ENCODE results near the gene NAE1.

NAE1 gene

GRCh38 chr16:66849549-66849948 lies 18.8 kb upstream of the NAE1 start:
- DNase-seq (ENCODE audit: low read depth) = no peak

GRCh38 chr16:66849021-66849420 lies 18.2 kb upstream of the NAE1 start:
- no peak for DNase-seq (ENCODE audit: low read depth)

GRCh38 chr16:66848172-66848571 lies 17.4 kb upstream of the NAE1 start:
- no peak for DNase-seq (ENCODE audit: low read depth)

- no peak for DNase-seq (ENCODE audit: low read depth)
These were observed 16.8 kb upstream of the NAE1 start for GRCh38 chr16:66847533-66848067.

GRCh38 chr16:66846831-66847230 lies 16.1 kb upstream of the NAE1 start:
- DNase-seq (ENCODE audit: low read depth) = no peak

GRCh38 chr16:66846266-66846665 lies 15.5 kb upstream of the NAE1 start:
- no peak for DNase-seq (ENCODE audit: low read depth)

GRCh38 chr16:66845791-66846221 lies 15.0 kb upstream of the NAE1 start:
- no peak for DNase-seq (ENCODE audit: low read depth)

GRCh38 chr16:66845080-66845410 lies 14.3 kb upstream of the NAE1 start:
- no peak for DNase-seq (ENCODE audit: low read depth)

GRCh38 chr16:66844342-66845079 lies 13.7 kb upstream of the NAE1 start, which contains the start of gene CA7:
Gene CA7, plus strand, starts transcription at chr16:66844414. Its CDS starts 74 bp downstream, at chr16:66844488.
- no peak for DNase-seq (ENCODE audit: low read depth)

- DNase-seq (ENCODE audit: low read depth) = no peak
These were observed 13.2 kb upstream of the NAE1 start for GRCh38 chr16:66844009-66844341.

GRCh38 chr16:66843191-66843590 lies 12.4 kb upstream of the NAE1 start:
- DNase-seq (ENCODE audit: low read depth) = no peak

- DNase-seq (ENCODE audit: low read depth) = no peak
These were observed 12.0 kb upstream of the NAE1 start for GRCh38 chr16:66842765-66843164.

- no peak for DNase-seq (ENCODE audit: low read depth)
These were observed 10.6 kb upstream of the NAE1 start for GRCh38 chr16:66841366-66841765.

GRCh38 chr16:66840883-66841282 lies 10.1 kb upstream of the NAE1 start:
- no peak for DNase-seq (ENCODE audit: low read depth)

GRCh38 chr16:66834746-66835145 lies 4.0 kb upstream of the NAE1 start:
- no peak for DNase-seq (ENCODE audit: low read depth)

GRCh38 chr16:66832661-66833305 lies 2.0 kb upstream of the NAE1 start:
- DNase-seq (ENCODE audit: low read depth) = no peak

- DNase-seq (ENCODE audit: low read depth) = no peak
These were observed 1.4 kb upstream of the NAE1 start for GRCh38 chr16:66832190-66832589.

- DNase-seq (ENCODE audit: low read depth) = no peak
These were observed 6.8 kb downstream of the NAE1 start for GRCh38 chr16:66824006-66824405.

GRCh38 chr16:66814734-66815133 lies 16.0 kb downstream of the NAE1 start:
- no peak for DNase-seq (ENCODE audit: low read depth)

- DNase-seq (ENCODE audit: low read depth) = no peak
These were observed 19.7 kb downstream of the NAE1 start for GRCh38 chr16:66811043-66811442.

GRCh38 chr16:66810391-66810790 lies 20.4 kb downstream of the NAE1 start:
- no peak for DNase-seq (ENCODE audit: low read depth)

- DNase-seq (ENCODE audit: low read depth) = no peak
These were observed 21.0 kb downstream of the NAE1 start for GRCh38 chr16:66809765-66810164.

- no peak for DNase-seq (ENCODE audit: low read depth)
These were observed 28.6 kb downstream of the NAE1 start for GRCh38 chr16:66802159-66802558.

All from stimulated activated CD8-positive, alpha-beta memory T cell treated with anti-CD3 and anti-CD28 coated beads, Interleukin-7, amount 100 ng/mL, for 24 hours (primary cell).